AG09319 (cell line): Measurements from ENCODE around the gene ITIH4.

ENCODE experiments used
- DNase-seq: peaks from one replicate; pipeline ENCODE4 v3.0.0-alpha.2; 2010; ENCODE audit warnings: low read depth; ENCODE audit errors: extremely low read depth
- TF ChIP-seq, protein P1 (sequence below): IDR thresholded peaks from 2 replicates; pipeline ENCODE4 v1.5.1; 2011; ENCODE audit warnings: low read depth, mild to moderate bottlenecking, inconsistent platforms, low read length, moderate library complexity

ITIH4 gene

DNA sequence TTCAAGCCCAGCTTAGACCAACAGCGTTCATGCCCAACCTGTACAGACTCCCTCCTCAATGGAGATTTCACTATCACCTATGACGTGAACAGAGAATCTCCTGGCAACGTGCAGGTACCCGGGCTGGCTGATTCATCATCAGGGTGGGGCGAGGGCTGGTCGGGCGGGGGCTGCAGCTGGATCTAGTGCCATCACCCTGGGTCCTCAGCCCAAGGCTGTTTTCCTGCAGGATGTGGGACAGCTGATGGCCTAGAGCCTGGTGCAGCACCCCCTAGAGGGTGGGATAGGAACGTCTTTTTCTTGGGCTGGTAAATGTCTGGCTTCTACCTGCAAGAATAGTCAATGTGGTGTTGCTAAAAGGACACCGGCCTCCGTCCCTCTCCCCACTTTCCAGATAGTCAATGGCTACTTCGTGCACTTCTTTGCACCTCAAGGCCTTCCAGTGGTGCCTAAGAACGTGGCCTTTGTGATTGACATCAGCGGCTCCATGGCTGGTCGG lies 31.4 kb downstream of the ITIH4 start:
- TF ChIP-seq, protein P1, sequence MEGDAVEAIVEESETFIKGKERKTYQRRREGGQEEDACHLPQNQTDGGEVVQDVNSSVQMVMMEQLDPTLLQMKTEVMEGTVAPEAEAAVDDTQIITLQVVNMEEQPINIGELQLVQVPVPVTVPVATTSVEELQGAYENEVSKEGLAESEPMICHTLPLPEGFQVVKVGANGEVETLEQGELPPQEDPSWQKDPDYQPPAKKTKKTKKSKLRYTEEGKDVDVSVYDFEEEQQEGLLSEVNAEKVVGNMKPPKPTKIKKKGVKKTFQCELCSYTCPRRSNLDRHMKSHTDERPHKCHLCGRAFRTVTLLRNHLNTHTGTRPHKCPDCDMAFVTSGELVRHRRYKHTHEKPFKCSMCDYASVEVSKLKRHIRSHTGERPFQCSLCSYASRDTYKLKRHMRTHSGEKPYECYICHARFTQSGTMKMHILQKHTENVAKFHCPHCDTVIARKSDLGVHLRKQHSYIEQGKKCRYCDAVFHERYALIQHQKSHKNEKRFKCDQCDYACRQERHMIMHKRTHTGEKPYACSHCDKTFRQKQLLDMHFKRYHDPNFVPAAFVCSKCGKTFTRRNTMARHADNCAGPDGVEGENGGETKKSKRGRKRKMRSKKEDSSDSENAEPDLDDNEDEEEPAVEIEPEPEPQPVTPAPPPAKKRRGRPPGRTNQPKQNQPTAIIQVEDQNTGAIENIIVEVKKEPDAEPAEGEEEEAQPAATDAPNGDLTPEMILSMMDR = peak; percentile 18
- no peak for DNase-seq

DNA sequence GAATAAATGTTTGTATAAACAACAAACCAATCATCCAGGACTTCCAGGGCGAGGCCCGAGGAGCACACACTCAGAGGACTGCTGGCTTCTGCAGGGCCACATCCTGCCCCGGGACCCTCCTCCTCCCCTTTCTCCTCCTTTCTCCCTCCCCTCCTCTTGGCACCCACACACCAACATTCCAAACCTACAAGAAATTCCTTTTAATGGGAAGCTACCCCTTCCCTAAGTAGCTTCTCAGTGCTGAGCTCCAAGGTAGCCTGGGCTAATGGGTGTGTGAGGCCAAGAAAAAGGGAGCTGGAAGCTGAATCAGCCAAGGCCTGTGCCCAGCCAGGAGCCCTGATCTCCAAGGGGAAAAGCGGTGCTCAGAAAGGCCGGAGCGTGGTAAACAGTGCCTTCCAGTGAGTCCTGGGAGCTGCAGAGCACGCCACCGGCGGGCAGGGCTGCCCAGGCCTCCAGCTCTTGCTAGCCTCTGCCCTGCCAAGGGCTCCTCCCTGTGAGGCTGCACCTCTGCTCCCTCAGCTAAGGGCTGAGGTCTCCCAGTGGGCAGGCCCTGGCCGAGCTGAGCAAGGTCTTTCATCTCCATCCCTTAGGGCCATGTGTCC lies 32.0 kb downstream of the ITIH4 start:
- TF ChIP-seq, protein P1 = no peak
- DNase-seq = no peak

DNA sequence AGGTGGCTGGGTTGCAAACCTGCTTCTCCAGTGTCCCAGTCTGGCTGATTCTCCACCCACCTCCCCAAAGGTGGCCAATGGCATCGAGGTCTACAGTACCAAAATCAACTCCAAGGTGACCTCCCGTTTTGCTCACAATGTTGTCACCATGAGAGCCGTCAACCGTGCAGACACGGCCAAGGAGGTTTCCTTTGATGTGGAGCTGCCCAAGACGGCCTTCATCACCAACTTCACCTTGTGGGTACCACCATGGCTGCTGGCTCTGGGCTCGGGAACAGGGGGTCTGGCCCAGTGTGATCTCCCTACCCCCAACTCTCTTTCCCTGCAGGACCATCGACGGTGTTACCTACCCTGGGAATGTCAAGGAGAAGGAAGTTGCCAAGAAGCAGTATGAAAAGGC lies 34.1 kb downstream of the ITIH4 start:
- no peak for DNase-seq
- TF ChIP-seq, protein P1 = no peak

DNA sequence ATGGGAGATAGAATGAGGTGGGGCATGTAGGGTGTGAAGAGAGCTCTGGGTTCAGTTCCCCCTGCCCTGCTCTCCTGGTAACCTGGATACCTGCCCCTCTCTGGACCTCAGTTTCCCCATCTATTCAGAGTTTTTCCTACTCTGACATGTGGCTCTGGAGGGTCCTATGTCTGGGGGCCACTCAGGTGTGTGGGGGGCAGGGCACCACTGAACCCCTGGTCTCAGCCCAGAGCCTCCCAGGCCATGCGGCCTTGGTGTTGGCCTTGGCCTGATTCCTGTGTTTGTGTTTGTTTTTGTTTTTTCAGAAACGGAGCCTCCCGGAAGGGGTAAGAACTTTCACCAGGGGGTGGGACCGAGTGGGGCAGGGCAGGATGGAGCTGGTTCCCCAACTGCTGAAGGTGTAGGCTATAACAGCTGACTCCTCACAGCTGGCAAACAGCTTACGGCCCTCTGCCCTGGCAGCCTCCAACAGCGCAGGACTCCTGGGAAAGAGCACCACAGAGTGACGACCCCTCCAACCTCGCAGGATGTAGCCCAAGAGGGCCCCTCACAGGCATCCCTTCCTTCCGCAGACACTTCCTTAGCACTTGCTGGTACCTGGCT lies 35.1 kb downstream of the ITIH4 start:
- no peak for DNase-seq
- TF ChIP-seq, protein P1 = no peak

DNA sequence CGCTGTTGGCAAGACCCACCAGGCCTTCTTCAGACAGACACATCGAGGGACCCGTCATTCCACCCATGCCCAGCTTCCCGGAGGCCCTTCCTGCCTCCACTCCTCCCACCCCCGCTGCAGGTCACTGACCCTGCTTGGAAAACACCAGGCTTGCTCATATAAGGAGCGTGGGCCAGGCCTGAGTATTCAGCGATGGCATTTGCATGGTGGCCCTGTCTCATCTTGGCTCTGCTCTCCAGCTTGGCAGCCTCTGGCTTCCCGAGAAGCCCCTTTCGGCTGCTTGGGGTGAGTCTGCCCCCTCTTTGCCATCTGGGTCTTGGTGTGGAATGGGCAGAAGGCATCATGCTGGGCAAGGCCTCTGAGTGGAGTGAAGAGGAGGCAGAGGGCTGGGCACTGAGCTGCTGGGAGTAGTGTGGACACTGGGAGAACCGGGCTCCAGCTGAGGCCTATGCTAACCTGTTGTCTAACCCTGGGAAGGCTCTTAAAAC lies 35.8 kb downstream of the ITIH4 start, which contains the start of gene ITIH3:
ITIH3 (plus strand) TSS at position 185 of the 488 bp plus-strand sequence; CDS start at position 193, 8 bp downstream.
- TF ChIP-seq, protein P1 = no peak
- no peak for DNase-seq

DNA sequence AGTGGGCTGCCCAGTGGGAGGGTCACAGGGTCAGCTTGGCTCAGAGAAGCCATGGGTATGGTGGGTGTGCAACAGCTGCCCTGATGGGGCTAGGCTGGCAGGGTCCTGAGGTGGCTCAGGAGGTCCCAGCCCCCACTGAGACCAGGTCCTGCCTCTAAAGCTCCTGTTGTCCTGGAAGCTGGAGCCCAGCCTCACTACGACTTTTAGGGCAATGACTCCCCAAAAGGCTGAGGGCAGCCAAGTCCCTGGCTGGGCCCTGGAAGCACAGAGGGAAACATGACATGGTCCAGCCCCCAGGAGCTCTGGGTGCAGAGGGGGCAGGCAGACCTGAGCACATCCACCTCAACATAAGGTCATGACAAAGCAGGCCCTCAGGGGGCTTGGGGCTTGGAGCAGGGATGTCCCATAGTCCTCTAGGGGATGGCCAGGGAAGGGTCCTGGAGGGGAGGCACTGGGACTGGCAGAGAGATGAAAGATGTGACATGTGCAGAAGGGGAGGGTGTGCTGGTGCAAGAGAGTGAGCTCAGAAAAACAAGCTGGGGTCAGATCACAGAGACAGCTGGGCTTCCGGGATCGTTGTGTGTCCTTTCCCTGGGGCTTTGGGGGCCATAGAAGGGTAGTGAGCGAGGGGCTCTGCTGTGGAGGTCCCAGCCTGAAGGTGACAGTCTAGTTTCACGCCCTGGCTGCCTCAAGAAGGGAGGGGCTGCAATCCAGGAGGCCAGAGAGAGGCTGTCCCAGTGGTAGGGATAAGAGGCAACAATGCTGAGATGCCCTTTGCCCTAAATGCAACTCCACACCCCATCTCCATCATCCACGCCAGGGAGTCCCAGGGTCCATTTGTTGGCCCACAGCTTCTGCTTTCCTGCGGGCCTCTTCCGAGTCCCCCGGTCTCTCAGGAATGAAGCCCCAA lies 36.5 kb downstream of the ITIH4 start:
- TF ChIP-seq, protein P1 = no peak
- DNase-seq = no peak
